HFF-Myc (cell line): ENCODE results near the gene LSM7.

ENCODE experiments used
- DNase-seq: peaks from one replicate; pipeline ENCODE4 v3.0.0-alpha.2; 2011; ENCODE audit warnings: low read depth; ENCODE audit errors: extremely low read depth
- H3K4me3 ChIP-seq: replicated peaks from 2 replicates; pipeline ENCODE4 v1.5.1; 2011; ENCODE audit warnings: low read depth, mild to moderate bottlenecking, control low read depth, low read length
- CTCF ChIP-seq: IDR thresholded peaks from 2 replicates; pipeline ENCODE4 v1.5.1; 2012; ENCODE audit warnings: mild to moderate bottlenecking, low read depth, low read length, control low read depth; ENCODE audit errors: missing control alignments

Gene LSM7

DNA sequence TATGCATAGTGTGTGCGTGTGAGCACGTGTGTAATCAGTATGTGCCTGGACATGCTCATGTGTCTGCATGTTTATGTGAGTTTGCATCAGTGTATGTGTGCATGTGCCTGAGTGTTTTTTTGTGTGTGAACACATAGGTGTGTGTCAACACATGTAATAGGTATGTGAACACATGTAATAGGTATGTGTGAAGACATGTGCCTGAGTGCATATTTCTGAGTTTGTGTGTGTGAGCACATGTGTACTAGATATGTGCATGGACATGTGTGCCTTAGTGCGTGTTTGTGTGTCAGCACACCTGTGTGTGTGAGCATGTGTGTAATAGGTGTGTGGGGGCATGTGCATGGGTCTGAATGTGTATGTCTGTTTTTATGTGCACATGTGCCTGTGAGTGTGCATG lies 7.5 kb upstream of the LSM7 start:
- TF ChIP-seq CTCF = no peak
- no peak for DNase-seq
- no peak overlapping the region for H3K4me3 ChIP-seq

DNA sequence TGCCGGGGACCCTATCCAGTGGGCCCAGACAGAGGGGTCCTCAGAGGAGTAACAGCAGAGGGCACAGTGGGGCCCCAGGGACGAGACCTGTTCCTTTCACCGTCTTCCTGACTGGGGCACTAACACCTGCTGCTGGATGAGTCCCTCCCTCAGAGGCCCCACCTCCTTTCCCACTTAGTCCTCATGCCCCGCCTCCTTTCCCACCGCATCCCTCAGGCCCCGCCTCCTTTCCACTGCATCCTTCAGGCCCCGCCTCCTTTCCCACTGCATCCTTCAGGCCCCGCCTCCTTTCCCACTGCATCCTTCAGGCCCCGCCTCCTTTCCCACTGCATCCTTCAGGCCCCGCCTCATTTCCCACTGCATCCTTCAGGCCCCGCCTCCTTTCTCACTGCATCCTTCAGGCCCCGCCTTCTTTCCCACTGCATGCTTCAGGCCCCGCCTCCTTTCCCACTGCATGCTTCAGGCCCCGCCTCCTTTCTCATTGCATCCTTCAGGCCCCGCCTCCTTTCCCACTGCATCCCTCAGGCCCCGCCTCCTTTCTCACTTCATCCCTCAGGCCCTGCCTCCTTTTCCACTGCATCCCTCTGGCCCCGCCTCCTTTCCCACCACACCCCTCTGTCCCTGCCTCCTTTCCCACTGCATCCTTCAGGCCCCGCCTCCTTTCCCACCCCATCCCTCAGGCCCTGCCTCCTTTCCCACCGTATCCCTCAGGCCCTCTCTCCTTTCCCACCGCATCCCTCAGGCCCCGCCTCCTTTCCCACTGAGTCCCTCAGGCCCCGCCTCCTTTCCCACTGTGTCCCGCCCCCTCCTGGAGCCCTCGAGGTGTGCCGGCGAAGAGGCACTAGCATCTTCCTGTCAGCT lies 6.8 kb upstream of the LSM7 start:
- no peak for TF ChIP-seq CTCF
- H3K4me3 ChIP-seq = no peak overlapping the region
- no peak for DNase-seq

DNA sequence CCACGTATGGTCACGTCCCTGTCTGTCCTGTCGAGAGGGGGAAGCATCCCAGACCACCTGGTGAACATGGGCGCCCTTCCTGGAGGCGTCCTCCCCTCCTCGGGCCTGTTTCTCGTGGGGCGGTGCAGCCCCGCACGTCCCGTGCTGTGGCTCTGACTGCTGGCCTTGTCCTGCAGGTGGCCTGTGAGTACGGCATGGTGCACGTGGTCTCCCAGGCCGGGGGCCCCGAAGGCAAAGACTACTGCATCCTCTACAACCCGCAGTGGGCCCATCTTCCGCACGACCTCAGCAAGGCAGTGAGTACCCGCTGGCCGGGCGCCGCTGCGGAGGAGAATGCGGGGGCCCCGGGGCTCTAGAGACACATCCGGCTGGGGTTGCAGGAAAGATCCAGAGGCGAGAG lies 6.0 kb upstream of the LSM7 start:
- no peak overlapping the region for H3K4me3 ChIP-seq
- no peak for TF ChIP-seq CTCF
- DNase-seq = no peak

GRCh38 chr19:2333807-2334211 lies 5.4 kb upstream of the LSM7 start:
- TF ChIP-seq CTCF = no peak
- no peak for DNase-seq
- H3K4me3 ChIP-seq = no peak overlapping the region

DNA sequence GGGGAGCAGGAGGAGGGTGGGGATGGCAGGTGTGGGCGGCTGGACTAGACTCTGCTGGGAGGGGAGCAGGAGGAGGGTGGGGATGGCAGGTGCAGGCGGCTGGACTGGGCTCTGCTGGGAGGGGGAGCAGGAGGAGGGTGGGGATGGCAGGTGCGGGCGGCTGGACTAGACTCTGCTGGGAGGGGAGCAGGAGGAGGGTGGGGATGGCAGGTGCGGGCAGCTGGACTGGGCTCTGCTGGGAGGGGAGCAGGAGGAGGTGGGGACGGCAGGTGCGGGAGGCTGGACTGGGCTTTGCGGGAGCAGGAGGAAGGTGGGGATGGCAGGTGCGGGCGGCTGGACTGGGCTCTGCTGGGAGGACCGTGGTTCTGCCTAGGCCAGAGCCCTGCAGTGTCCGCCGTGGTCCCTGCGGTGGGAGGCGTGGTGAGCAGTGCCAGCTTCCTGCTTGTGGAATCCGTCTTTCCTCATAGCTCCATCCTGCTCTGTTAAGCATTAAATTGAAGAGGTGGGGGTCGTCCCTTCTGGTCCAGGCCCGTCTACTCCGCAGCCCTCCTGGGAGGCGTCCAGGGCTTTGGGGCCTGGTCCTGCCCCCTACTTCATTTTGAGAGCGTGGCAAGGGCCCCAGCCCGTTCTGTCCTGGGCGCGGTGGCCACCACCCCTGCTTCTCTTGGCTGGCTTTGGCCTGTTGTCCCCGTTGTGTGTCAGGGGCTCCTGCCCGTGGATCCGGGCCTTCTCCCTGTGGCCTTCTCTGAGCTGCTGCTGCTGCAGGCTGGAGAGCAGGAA lies 4.8 kb upstream of the LSM7 start:
- no peak for TF ChIP-seq CTCF
- no peak overlapping the region for H3K4me3 ChIP-seq
- DNase-seq = no peak

DNA sequence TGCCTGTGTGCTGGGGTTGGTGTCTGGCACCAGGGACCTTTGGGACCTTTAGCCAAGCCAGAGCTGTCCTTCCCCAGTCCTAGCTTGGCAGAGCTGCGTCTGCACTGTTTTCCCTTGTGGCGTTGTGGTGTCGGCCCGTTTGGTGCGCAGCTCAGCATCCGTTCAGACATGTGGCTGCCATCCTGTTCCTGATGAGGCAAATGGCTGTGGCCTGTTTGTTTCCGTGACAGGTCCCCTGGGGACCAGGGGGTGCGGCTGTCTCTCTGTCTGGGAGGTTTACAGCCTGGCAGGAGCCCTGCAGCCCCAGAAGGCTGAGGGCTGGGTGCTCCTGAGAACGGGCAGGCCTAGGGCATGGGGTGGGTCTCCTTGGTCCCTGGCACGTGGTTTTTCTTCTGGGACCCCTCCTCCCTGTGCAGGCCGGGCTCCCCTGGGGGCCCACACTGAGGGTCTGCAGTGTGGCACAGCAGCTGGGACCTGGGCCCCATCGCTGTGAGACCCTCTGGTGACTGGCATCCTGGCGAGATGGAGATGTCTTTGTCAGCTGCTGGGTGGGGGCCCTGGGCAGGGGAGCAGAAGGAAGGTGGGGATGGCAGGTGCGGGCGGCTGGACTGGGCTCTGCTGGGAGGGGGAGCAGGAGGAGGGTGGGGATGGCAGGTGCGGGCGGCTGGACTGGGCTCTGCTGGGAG lies 4.1 kb upstream of the LSM7 start:
- DNase-seq = no peak
- no peak for TF ChIP-seq CTCF
- H3K4me3 ChIP-seq = no peak overlapping the region
